Gastrocnemius medialis (tissue), 4 donors: ENCODE measurements around the gene AOC1.

ENCODE experiments used
- POLR2A ChIP-seq, 2 donors: fragments of 450-650 bp; IDR thresholded peaks; one replicate each; pipeline ENCODE4 v1.6.1; 2017; ENCODE audit warnings: antibody characterized with exemption in 2 of 2, mild to moderate bottlenecking in 2 of 2, moderate library complexity in 2 of 2
- TF ChIP-seq, protein P1 (sequence below), 5 experiments: fragments of 450-650 bp in 3 of 5; fragments of 200-600 bp in 2 of 5; sonication (generic) in 2 of 5; IDR thresholded peaks in 4 of 5; conservative IDR thresholded peaks in 1 of 5; 1 replicate in 4 of 5; 2 replicates in 1 of 5; pipeline ENCODE4 v1.5.1; 2016 to 2019; ENCODE audit warnings: antibody characterized with exemption in 5 of 5, mild to moderate bottlenecking in 3 of 5, moderate library complexity in 3 of 5

DNA sequence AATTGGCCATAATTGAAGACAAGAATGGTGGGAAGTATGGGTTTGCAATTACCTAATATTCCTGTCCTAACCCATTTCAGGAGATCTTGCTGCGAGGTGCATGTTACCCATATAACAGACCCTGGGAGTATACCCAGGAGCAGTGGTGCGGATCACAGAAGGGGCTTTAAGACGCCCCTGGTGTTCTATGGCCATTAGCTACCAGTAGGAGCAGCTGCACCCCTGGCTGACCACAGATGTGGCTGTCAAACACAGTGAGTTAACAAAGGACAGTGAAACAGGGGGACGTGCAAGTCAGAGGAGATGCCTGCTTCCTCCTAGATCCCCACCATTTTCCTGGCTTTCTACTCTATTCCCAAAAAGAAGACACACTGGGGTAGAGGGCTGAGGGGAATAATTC lies 25.2 kb downstream of the AOC1 start:
- TF ChIP-seq, protein P1, sequence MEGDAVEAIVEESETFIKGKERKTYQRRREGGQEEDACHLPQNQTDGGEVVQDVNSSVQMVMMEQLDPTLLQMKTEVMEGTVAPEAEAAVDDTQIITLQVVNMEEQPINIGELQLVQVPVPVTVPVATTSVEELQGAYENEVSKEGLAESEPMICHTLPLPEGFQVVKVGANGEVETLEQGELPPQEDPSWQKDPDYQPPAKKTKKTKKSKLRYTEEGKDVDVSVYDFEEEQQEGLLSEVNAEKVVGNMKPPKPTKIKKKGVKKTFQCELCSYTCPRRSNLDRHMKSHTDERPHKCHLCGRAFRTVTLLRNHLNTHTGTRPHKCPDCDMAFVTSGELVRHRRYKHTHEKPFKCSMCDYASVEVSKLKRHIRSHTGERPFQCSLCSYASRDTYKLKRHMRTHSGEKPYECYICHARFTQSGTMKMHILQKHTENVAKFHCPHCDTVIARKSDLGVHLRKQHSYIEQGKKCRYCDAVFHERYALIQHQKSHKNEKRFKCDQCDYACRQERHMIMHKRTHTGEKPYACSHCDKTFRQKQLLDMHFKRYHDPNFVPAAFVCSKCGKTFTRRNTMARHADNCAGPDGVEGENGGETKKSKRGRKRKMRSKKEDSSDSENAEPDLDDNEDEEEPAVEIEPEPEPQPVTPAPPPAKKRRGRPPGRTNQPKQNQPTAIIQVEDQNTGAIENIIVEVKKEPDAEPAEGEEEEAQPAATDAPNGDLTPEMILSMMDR (IDR thresholded peaks at IDR 0.05 in 4 of 5, conservative IDR thresholded peaks at IDR 0.05 in 1 of 5) = no peak
- TF ChIP-seq POLR2A (IDR thresholded peaks at IDR 0.05) = no peak
